PC-3 (cell line): Measurements from ENCODE around the gene SAMHD1. TPM values are rescaled to one million over a fixed set of nuclear protein-coding genes. Genes with fewer than 3 reads are reported as not detected.

ENCODE experiments used
- ATAC-seq: fragments of 200-7000 bp; cut with Tn5 transposase; 2 replicates; pipeline ENCODE4 v1.9.1; 2020; ENCODE audit warnings: mild to moderate bottlenecking, moderate library complexity
- BruUV-seq: library from RNA; stranded (reverse); fragments of 400-500 nt; replicated peaks from 2 replicates; lab custom pipeline; 2021; lab: Mats Ljungman, UMichigan
- CTCF ChIA-PET: fragments of 300-600 bp; sonication (Branson Sonifier 250); formaldehyde crosslinking; loops from one replicate; lab custom pipeline; 2022; ENCODE audit warnings: antibody characterized with exemption; lab: Charles Lee
- POLR2A ChIA-PET: fragments of 300-600 bp; sonication (Branson Sonifier 250); formaldehyde crosslinking; loops from one replicate; lab custom pipeline; 2022; ENCODE audit warnings: antibody characterized with exemption; ENCODE audit not compliant: unreplicated experiment; lab: Charles Lee
- DNase-seq: peaks from one replicate; pipeline ENCODE4 v3.0.0-alpha.2; 2015
- H2AFZ ChIP-seq: fragments of 300-600 bp; sonication (generic); 2 replicates; pipeline ENCODE4 v1.6.0; 2016; ENCODE audit warnings: antibody characterized with exemption, low read length
- H3F3A ChIP-seq: fragments of 300-600 bp; sonication (generic); one replicate; pipeline ENCODE4 v1.6.0; 2017; ENCODE audit warnings: antibody characterized with exemption, low read length, control low read depth, mild to moderate bottlenecking; ENCODE audit not compliant: unreplicated experiment
- H3K27ac ChIP-seq: fragments of 300-600 bp; sonication (generic); 2 replicates; pipeline ENCODE4 v1.5.1; 2016; ENCODE audit warnings: mild to moderate bottlenecking, low read length
- H3K27me3 ChIP-seq: fragments of 300-600 bp; sonication (generic); 2 replicates; pipeline ENCODE4 v1.6.1; 2016; ENCODE audit warnings: low read length, mixed read lengths
- H3K36me3 ChIP-seq: fragments of 300-600 bp; sonication (generic); 2 replicates; pipeline ENCODE4 v1.6.1; 2016; ENCODE audit warnings: low read depth, mixed run types, low read length, mixed read lengths
- H3K4me1 ChIP-seq: fragments of 300-600 bp; sonication (generic); 2 replicates; pipeline ENCODE4 v1.5.1; 2016; ENCODE audit warnings: low read length; ENCODE audit not compliant: insufficient read depth
- H3K4me2 ChIP-seq: fragments of 300-600 bp; sonication (generic); 2 replicates; pipeline ENCODE4 v1.6.0; 2016; ENCODE audit warnings: low read length
- H3K4me3 ChIP-seq: fragments of 300-600 bp; sonication (generic); 2 replicates; pipeline ENCODE4 v1.5.1; 2016; ENCODE audit warnings: mild to moderate bottlenecking, low read length, mixed read lengths
- H3K79me2 ChIP-seq: fragments of 300-600 bp; sonication (generic); 2 replicates; pipeline ENCODE4 v1.6.1; 2017; ENCODE audit warnings: low read length, mixed read lengths
- H3K9ac ChIP-seq: fragments of 300-600 bp; sonication (generic); 2 replicates; pipeline ENCODE4 v1.6.0; 2016; ENCODE audit warnings: mild to moderate bottlenecking, low read length
- H3K9me2 ChIP-seq: fragments of 300-600 bp; sonication (generic); replicated peaks from 2 replicates; pipeline ENCODE4 v1.6.1; 2016; ENCODE audit warnings: mixed run types, low read length, mixed read lengths
- H3K9me3 ChIP-seq: fragments of 300-600 bp; sonication (generic); 2 replicates; pipeline ENCODE4 v1.6.1; 2016; ENCODE audit warnings: low read length, mixed read lengths
- H4K20me1 ChIP-seq: fragments of 300-600 bp; sonication (generic); 2 replicates; pipeline ENCODE4 v1.6.1; 2016; ENCODE audit warnings: low read length, mixed read lengths
- CTCF ChIP-seq: fragments of 300-600 bp; sonication (generic); conservative IDR thresholded peaks from 2 replicates; pipeline ENCODE4 v1.5.1; 2017; ENCODE audit warnings: antibody characterized with exemption, low read depth, mild to moderate bottlenecking, low read length
- EZH2 ChIP-seq: fragments of 300-600 bp; sonication (generic); IDR thresholded peaks from one replicate; pipeline ENCODE4 v1.6.1; 2017; ENCODE audit warnings: antibody characterized with exemption, mild to moderate bottlenecking, low read length; ENCODE audit not compliant: unreplicated experiment
- EZH2phosphoT487 ChIP-seq: fragments of 300-600 bp; sonication (generic); IDR thresholded peaks from 2 replicates; pipeline ENCODE4 v1.6.1; 2018; ENCODE audit warnings: mild to moderate bottlenecking, antibody characterized with exemption, low read length, borderline replicate concordance
- intact Hi-C: fragments of 100-400 bp; cut with micrococcal nuclease; formaldehyde crosslinking; loops from 2 replicates; pipeline ENCODE4 v1.9.0; 2023
- total RNA-seq: library from RNA; depleted of rRNA; stranded (reverse); fragments of >200 nt; gene quantifications from 2 replicates; pipeline ENCODE4 v1.2.3, GENCODE V29; 2014

Gene SAMHD1
- total RNA-seq, 1 experiment from 2014 or later = 24.2 TPM

GRCh38 chr20:36856691-36857635, 94.5 kb downstream of the SAMHD1 start:
- Histone ChIP-seq H3K9me3 (no peaks in the 10 kb centered on the region), H3K9me2 (no peaks in the 10 kb centered on the region), H3K27ac (0 out of 2 replicates have a peak overlapping the region, but pooled peaks have one; percentile 5), H3K9ac (no peak overlapping the region), H2AFZ (no peak overlapping the region), H3F3A (no peaks in the 10 kb centered on the region), H4K20me1 (peaks cover 6% of the 10 kb centered on the region; the same call in 1 of the 2 replicates), H3K4me3 (no peak overlapping the region), H3K4me1 (peaks cover 34% of the 10 kb centered on the region), H3K36me3 (0 out of 2 replicates have a peak, but pooled peaks cover 3% of the 10 kb centered on the region), H3K4me2 (peak overlapping the region; percentile 20; the same call in 1 of the 2 replicates), H3K79me2 (peaks cover 95% of the 10 kb centered on the region), H3K27me3 (no peaks in the 10 kb centered on the region)
- BruUV-seq = no TSS peak
- ChIA-PET POLR2A (interaction anchor here (0.5 to 1.0 kb wide), 2 partner anchors 21 to 396 kb away, joined by 3 to 5 read pairs; no protein-coding TSS in a partner anchor), CTCF (interaction anchor here (0.5 kb wide), 1 partner anchor 156 kb away, joined by 3 read pairs; no protein-coding TSS in a partner anchor)
- intact Hi-C loops = no loop called here
- ATAC-seq = peak; percentile 39
- TF ChIP-seq EZH2 (no peak), EZH2phosphoT487 (no peak), CTCF (no peak)
- peak; percentile 32 for DNase-seq

- Histone ChIP-seq H3K36me3 (0 out of 2 replicates have a peak, but pooled peaks cover 3% of the 10 kb centered on the region), H3K27ac (0 out of 2 replicates have a peak overlapping the region, but pooled peaks have one; percentile 5), H3K27me3 (no peaks in the 10 kb centered on the region), H3F3A (no peaks in the 10 kb centered on the region), H2AFZ (no peak overlapping the region), H3K4me3 (no peak overlapping the region), H4K20me1 (peaks cover 14% of the 10 kb centered on the region; the same call in 1 of the 2 replicates), H3K9me2 (no peaks in the 10 kb centered on the region), H3K9ac (no peak overlapping the region), H3K9me3 (no peaks in the 10 kb centered on the region), H3K4me1 (peaks cover 28% of the 10 kb centered on the region), H3K79me2 (peaks cover 95% of the 10 kb centered on the region), H3K4me2 (peak overlapping the region; percentile 20; the same call in 1 of the 2 replicates)
- intact Hi-C loops = no loop called here
- CTCF ChIA-PET = interaction anchor here (0.5 to 0.6 kb wide), 2 partner anchors 20 to 155 kb away, joined by 3 read pairs; no protein-coding TSS in a partner anchor
- no peak for TF ChIP-seq EZH2
- no peak for TF ChIP-seq EZH2phosphoT487
- no peak for TF ChIP-seq CTCF
- no TSS peak for BruUV-seq
- peak; percentile 52 for ATAC-seq
- POLR2A ChIA-PET = interaction anchor here (0.5 to 1.0 kb wide), 2 partner anchors 21 to 395 kb away, joined by 3 to 5 read pairs; no protein-coding TSS in a partner anchor
- peak; percentile 38 for DNase-seq
Measured at GRCh38 chr20:36856195-36856594, 95.3 kb downstream of the SAMHD1 start.
